HG03558 (cell line): ENCODE results near the gene EIF2B2.

Source experiments
- ATAC-seq: cut with Tn5 transposase; IDR thresholded peaks from one replicate; pipeline ENCODE4 v1.9.1; 2021; ENCODE audit warnings: moderate number of reproducible peaks; ENCODE audit not compliant: unreplicated experiment; ENCODE audit errors: extremely low read depth

Gene EIF2B2

DNA sequence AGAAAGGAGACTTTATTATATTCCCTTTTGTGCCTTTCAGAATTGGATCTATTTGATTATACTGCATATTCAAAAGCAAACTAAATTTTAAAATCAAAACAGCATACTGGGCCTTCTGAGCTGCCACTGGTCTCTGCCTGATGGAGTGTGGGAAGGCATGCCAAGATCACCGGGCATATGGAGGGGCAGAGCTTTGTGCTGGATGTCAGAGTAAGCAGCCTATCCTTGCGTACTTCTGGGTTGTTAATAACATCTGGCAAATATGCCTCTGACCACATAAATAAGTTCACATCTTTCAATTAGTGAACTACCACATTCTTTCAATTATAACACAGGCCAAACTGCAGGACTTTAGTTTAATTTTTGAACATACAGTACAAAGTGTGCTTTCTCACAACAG is 30.2 kb downstream of the EIF2B2 start:
- ATAC-seq, result no peak

- no peak for ATAC-seq
Observed at GRCh38 chr14:75040507-75040906, 37.8 kb downstream of the EIF2B2 start.

DNA sequence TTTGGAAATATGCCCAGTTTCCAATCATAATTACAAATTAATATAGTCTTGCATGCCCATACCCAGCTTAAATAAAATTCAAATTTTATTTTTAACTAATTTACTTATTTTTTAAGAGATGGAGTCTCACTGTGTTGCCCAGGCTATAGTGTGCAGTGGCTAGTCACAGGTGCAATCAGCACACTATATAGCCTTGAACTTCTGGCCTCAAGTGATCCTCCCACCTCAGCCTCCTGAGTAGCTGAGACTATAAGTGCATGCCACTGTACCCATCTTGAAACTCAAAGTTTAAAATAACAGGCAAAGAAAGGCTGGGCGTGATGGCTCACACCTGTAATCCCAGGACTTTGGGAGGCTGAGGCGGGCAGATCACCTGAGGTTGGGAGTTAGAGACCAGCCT is 38.2 kb downstream of the EIF2B2 start:
- ATAC-seq, result no peak

GRCh38 chr14:75041613-75042012 is 38.9 kb downstream of the EIF2B2 start:
- no peak for ATAC-seq

DNA sequence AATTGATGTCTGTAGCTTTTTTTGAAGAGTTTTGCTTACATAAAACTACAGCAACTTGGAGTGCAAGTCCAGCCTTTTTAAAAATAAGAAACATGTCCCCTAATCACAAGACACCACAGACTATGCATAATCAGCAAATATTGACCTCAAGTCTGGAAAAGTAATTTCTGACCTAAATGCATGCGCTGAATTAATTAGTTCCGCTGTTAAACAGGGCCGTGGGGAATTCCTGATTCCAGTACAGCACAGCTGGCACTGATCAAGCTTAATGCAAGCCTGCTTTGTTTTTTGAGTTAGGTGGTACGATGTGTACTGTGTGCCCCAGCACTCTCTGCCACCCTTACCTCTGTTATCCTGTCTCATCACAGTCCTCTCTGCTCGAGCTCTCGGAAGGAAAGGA is 39.3 kb downstream of the EIF2B2 start:
- no peak for ATAC-seq

- ATAC-seq, result no peak
Observed at GRCh38 chr14:75044322-75044721, 41.6 kb downstream of the EIF2B2 start.

- ATAC-seq, result no peak
Observed at GRCh38 chr14:75044752-75045151, 42.0 kb downstream of the EIF2B2 start.

- ATAC-seq, result no peak
Observed at GRCh38 chr14:75046275-75046674, 43.6 kb downstream of the EIF2B2 start.

DNA sequence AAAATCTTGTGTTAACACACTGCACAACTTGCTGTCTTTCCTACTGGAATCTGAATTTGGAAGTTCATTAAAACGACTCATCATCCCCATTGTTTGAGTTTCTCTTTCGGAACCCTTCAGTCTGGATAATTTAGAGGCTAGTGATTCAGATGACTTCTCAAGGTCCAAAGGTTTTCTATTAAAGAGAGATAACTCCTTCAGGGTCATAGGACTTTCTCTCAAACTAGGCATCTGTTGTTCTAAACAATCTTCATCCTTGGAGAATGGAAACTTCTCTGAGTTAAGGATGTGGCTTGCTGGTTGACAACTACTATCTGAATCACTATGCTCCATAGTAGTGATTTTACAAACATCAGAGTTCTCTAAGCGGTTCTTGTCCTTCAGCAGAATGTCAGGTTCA is 44.2 kb downstream of the EIF2B2 start:
- ATAC-seq, result no peak

- no peak for ATAC-seq
Observed at GRCh38 chr14:75047506-75047905, 44.8 kb downstream of the EIF2B2 start.

GRCh38 chr14:75048101-75048500 is 45.4 kb downstream of the EIF2B2 start:
- no peak for ATAC-seq

DNA sequence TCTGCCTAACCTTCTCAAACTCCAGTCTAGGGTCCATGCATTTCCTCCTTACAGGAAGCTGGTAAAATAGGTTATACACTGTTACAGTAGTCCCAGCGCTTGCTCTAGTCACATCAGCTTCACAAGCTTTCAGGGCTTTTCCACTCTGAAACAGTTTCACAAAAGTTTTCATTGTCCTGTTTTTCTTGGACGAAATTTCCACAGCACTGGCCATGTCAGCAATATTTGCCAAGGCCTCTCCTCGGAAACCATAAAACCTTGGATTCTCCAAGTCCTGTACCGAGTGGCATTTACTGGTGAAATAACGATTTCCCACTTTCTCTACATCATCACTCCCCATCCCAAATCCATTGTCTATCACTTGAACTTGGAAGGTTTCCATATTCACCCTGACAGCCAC is 46.4 kb downstream of the EIF2B2 start:
- no peak for ATAC-seq

- ATAC-seq, result no peak
Observed at GRCh38 chr14:75049731-75050201, 47.0 kb downstream of the EIF2B2 start.

- ATAC-seq, result peak; percentile 61
Observed at GRCh38 chr14:75050852-75051555, 48.3 kb downstream of the EIF2B2 start, which contains the start of gene MLH3. MLH3 (minus strand) TSS chr14:75051467; CDS start chr14:75049655, 1,812 bp downstream.

GRCh38 chr14:75051556-75051899 is 48.8 kb downstream of the EIF2B2 start:
- ATAC-seq, result no peak

DNA sequence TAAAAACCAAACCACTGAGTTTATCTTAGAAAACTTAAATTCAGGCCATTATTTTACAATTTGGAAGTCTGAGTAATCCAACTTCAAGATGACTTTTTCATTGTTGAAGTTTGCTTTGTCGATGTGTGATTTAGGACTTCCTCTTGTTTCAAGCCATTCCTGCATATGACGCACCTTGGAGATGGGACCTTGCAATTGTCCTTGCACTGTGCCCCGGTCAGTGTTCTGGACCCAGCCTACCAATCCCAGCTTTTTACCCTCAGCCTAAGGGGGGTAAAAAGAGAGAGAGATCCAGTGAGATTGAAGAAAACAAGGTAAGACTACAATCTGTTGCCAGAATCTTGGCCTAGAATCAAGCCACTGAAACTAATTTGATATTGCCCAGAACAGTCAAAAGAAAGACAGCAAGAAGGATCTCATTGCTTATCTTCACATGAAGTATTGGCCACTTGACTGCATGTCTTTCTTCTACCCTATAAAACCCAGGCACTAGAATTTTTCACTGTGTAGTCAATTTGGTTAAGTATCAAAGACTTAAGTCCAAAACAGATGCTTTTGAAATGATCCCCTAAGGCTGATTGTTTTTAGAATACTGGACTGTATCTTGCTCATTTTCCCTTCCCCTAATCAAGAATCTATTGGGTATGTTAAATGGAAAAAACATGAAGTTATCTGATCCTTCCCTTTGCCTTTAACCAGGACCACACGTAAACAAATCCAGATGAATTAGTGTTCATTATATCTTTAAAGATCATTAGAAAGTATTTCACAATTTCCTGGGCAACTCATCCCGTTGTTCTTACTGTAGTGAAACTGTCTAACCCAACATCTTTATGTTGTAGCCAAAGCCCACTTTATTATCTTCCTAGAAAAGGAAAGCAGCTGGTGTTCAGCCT is 50.9 kb downstream of the EIF2B2 start:
- ATAC-seq, result no peak

DNA sequence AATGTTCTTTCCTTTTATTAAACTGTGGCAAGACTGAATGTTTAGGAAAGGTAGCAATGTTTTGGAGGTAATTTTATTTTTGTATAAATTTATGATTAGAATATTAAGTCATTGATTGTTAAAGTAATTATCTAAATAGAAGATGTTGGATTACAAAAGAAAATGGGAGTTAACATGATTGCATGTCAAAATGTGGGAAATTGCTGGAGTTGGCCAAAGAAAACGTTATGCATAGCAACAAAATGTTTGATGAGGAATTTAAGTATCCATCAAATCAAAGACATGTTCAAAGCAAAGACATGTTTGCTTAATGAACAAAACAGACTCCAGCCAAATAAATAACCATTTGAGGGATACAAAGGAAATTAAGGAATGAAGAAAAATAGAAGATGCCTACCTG is 51.7 kb downstream of the EIF2B2 start:
- no peak for ATAC-seq

GRCh38 chr14:75059642-75060041 is 56.9 kb downstream of the EIF2B2 start:
- no peak for ATAC-seq

GRCh38 chr14:75060420-75060819 is 57.7 kb downstream of the EIF2B2 start:
- no peak for ATAC-seq
